HG02870 (cell line): Measurements from ENCODE around the gene SMIM10.
"Not testable (repeated sequence)": the region's sequence is repeated elsewhere in the genome, so short reads cannot be mapped to it uniquely, and the experiment has no call there.

Experiments used
- ATAC-seq: cut with Tn5 transposase; IDR thresholded peaks from one replicate; pipeline ENCODE4 v1.9.1; 2021; ENCODE audit warnings: mild to moderate bottlenecking, moderate library complexity; ENCODE audit not compliant: unreplicated experiment

The SMIM10 gene

GRCh38 chrX:135009838-135010237 is 19.0 kb downstream of the SMIM10 start:
- ATAC-seq: no peak

- no peak for ATAC-seq
Observed at GRCh38 chrX:135010921-135011320, 20.1 kb downstream of the SMIM10 start.

GRCh38 chrX:135015523-135016245 is 24.9 kb downstream of the SMIM10 start:
- no peak for ATAC-seq

- not testable (repeated sequence) for ATAC-seq
Observed at GRCh38 chrX:135019890-135020289, 29.1 kb downstream of the SMIM10 start.

- ATAC-seq: not testable (repeated sequence)
Observed at GRCh38 chrX:135023791-135024190, 33.0 kb downstream of the SMIM10 start.

GRCh38 chrX:135024526-135024925 is 33.7 kb downstream of the SMIM10 start:
- no peak for ATAC-seq

GRCh38 chrX:135030207-135030963 is 39.6 kb downstream of the SMIM10 start:
- not testable (repeated sequence) for ATAC-seq

- not testable (repeated sequence) for ATAC-seq
Observed at GRCh38 chrX:135041149-135042123, 50.6 kb downstream of the SMIM10 start.
